Kidney capillary endothelial cell (primary cell): Measurements from ENCODE around the gene DHCR7.

Source experiments
- DNase-seq: peaks from one replicate; pipeline ENCODE4 v3.0.0-alpha.2; 2018; ENCODE audit warnings: low spot score

DHCR7 gene

DNA sequence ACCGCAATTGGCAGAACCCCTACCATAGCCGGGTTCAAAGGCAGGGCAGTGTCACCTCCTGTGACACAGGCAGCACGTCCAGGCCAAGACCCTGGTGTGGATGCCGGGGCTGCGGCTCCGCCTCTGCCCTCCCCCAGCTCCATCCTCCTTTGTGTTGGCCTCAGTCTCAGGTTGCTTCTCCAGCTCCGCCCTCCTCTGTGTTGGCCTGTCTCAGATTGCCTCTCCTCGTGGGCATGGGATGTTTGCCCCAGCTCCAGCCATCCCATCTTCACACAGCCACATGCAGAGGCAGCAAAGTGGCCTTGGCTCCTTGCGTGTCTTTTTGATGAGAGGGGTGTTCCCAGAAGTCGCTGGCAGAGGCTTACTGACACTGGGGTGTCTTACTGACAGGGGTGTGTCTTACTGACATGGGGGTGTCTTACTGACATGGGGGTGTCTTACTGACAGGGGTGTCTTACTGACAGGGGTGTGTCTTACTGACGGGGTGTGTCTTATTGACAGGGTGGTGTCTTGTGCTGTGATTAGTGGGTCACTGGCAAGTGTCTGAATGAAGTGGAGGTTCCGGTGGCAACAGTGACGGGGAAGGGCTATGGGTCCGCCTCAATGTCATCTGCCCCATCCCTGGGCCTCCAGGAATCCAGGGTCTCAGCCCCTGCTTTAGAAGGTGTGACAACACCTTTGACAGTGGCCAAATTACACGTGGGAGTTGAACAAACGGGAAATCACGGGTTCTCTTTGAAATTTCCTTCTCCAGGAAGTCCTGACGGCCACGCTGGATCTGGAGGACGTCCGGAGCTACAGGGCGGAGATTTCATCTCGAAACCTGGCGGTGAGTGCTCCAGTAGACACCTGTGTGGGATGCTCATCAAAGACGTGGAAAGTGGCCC is 29.7 kb upstream of the DHCR7 start:
- DNase-seq = no peak

GRCh38 chr11:71476926-71477640 is 28.9 kb upstream of the DHCR7 start:
- no peak for DNase-seq

- DNase-seq = no peak
These were observed 27.8 kb upstream of the DHCR7 start for GRCh38 chr11:71476031-71476430.

- DNase-seq = no peak
These were observed 26.7 kb upstream of the DHCR7 start for GRCh38 chr11:71474771-71475483.

- no peak for DNase-seq
These were observed 26.1 kb upstream of the DHCR7 start for GRCh38 chr11:71474141-71474770.

GRCh38 chr11:71473793-71474080 is 25.5 kb upstream of the DHCR7 start:
- no peak for DNase-seq

DNA sequence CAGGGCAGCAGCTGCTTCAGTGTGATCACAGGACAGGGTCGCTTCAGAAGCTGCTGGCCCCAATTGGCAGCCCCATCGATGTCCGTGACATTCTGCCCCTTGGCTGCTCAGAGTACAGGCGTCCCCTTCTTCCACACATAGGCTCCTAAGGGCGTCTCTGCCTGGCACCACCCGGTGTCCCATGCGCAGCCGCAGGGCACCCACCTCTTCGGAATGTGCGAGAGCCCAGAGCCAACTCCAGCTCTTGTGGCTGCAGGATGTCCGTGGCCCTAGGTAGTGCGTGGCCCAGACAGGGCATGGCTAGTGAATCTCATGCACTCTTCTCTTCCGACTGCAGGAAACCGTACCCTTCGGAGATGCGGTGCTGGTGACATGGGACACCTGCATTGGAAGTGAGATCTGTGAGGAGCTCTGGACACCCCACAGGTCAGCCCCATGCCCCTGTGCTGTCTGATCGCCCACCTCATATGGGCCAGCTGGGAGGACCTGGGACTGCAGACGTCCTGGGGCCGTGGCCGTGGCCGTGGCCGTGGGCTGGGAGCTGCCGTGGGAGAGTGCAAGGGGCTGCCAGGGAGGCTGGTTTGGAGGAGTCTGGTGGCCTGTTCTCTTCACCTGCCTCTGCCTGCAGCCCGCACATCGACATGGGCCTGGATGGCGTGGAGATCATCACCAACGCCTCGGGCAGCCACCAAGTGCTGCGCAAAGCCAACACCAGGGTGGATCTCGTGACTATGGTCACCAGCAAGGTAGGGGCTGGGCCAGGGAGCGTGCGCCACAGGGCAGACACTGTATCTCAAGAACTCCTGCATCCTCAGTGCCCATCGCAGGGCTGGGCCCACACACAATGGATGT is 25.0 kb upstream of the DHCR7 start:
- DNase-seq = no peak

GRCh38 chr11:71472357-71472885 is 24.2 kb upstream of the DHCR7 start:
- no peak for DNase-seq

DNA sequence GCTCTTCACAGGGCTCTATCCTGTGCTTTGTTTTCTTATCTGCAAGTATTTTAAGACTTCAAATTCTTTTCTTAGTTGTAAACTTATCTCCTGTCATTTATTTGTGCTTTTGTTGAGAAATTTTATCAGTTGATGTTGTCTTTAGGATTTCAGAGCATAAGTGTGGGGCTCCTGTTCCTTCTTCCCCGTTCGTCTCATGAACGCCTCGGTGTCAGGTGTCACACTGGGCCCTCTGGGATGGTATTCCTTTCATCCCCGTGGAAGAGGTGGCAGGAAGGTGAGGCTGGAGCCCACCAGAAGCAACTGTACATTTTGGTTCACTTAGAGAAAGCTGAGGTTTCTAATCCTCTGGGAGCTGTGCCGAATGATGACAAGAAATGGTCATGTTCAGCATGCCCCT is 22.8 kb upstream of the DHCR7 start:
- DNase-seq = no peak

GRCh38 chr11:71467164-71467563 is 19.0 kb upstream of the DHCR7 start:
- DNase-seq = no peak

GRCh38 chr11:71466358-71466757 is 18.2 kb upstream of the DHCR7 start:
- no peak for DNase-seq

DNA sequence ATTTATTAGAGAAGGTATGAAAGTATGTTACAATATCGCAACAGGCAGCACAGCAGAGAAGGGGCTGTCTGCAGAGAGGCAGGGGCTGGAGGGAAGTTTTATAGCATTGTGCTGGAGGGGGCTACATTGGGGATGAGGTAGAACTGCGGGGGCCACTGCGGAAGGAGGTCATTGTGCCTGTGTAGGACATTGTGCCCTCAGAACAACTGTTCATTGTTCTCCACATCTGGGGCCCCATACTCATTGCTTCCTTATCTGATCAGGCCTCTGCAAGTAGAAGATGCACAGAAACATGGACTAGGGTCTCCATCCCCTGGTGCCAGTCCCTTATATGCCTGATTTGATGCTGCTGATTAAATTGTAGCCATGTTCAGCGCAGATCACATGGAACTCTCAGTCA is 16.9 kb upstream of the DHCR7 start:
- DNase-seq = no peak

GRCh38 chr11:71463331-71464211 is 15.4 kb upstream of the DHCR7 start:
- DNase-seq = no peak

GRCh38 chr11:71462726-71463125 is 14.5 kb upstream of the DHCR7 start:
- DNase-seq = no peak

- no peak for DNase-seq
These were observed 13.5 kb upstream of the DHCR7 start for GRCh38 chr11:71461696-71462095.

GRCh38 chr11:71459767-71460320 is 11.7 kb upstream of the DHCR7 start:
- no peak for DNase-seq

GRCh38 chr11:71459076-71459766 is 11.0 kb upstream of the DHCR7 start:
- DNase-seq = no peak

GRCh38 chr11:71458146-71459070 is 10.2 kb upstream of the DHCR7 start:
- no peak for DNase-seq
